Raji (cell line): Measurements from ENCODE around the gene CAMTA2.

ENCODE experiments used
- POLR2A ChIP-seq: IDR thresholded peaks from 2 replicates; pipeline ENCODE4 v1.6.1; 2011; ENCODE audit warnings: low read depth, low read length, control low read depth; ENCODE audit not compliant: insufficient read depth

CAMTA2 gene

DNA sequence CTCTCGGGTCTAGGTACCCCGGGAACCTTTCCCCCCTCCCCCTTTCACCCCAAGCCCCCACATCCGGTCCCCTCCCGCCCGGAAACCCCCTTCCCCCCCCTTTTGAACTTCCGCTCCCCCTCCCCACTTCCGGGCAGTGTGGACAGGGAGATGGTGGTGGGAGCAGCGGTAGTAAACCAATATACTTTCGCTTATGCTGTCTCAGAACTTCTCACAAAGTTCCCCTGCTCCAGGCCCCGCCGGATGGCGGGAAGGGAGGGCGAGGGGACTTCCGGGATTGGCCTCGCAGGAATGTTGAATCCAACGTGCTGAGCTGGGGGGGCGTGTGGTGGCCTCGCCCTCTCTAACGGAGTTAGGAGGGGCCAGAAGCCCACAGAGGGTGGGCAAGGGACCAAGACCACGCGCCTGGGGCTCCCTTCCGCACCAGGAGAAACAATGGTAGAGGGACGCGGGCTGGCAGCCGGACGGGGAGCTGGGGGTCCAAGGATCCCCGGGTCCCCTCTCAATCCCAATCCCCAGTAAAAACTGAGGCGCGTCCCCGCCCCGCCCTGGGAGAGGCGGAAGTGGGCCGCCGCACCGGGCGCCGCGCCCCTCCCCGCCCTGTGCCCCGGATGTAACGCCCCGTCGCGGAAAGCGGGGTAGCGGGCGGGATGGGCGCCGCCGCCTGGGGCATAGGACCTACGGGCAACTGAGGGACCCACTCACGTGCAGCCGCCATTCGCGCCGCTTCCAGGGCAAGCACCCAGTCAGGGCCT, 39.9 kb downstream of the CAMTA2 start:
- peak; percentile 1; the same call in 1 of the 2 replicates for TF ChIP-seq POLR2A

GRCh38 chr17:4947010-4947410, 40.5 kb downstream of the CAMTA2 start:
- TF ChIP-seq POLR2A, result no peak

- TF ChIP-seq POLR2A, result no peak
Observed at GRCh38 chr17:4946312-4946976, 41.0 kb downstream of the CAMTA2 start.

DNA sequence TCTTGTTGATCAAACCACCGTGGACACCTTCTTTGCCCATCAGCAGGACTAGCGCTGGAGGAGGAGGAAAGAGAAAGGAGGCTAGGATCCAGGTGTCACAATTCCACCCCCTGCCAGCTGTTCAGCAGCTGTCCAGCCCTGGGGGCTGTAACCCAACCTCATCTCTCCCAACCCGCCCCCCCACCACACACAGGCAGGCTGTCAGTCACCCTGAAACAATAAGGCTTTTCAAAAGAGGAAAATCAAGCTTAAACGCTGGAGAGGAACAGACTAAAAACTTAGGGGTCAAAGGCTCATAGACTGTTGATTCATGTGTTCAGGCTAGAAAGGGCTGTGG, 41.6 kb downstream of the CAMTA2 start:
- TF ChIP-seq POLR2A, result no peak

DNA sequence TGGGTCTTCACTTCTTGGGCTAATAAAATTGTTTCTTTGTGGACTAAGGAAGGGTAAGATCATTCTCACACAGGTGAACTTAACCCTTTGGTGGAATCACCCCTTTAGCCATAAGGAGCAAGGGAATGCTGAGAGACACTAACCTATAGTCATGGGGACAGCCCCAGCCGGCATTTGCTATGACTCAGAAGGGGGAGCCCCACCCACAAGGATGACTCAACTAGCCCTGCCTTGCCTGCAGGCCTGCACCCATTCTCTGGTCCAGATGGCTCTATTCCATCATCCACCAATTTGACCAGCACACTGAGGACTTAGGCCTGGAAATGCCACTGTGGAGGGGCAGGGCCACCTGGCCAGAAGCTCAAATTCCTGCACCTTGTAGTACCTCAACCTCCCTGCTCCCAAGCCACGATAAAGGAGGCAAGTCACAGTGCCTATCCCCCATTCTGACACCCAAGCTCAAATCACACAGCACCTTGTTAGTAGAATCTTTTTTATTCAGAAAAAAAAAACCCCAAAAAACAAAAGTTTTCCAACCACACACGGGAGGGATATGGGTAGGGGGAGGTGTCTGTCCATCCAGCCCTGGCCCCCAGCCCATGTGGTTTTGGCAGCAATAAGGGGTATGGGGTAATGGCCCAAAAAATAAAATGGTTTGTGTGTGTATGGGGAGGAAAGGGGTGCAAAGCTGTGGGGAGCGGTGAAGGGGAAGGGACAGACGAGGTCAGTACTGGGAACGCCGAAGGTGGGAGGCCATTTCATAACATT, 42.1 kb downstream of the CAMTA2 start:
- peak; percentile 59 for TF ChIP-seq POLR2A

DNA sequence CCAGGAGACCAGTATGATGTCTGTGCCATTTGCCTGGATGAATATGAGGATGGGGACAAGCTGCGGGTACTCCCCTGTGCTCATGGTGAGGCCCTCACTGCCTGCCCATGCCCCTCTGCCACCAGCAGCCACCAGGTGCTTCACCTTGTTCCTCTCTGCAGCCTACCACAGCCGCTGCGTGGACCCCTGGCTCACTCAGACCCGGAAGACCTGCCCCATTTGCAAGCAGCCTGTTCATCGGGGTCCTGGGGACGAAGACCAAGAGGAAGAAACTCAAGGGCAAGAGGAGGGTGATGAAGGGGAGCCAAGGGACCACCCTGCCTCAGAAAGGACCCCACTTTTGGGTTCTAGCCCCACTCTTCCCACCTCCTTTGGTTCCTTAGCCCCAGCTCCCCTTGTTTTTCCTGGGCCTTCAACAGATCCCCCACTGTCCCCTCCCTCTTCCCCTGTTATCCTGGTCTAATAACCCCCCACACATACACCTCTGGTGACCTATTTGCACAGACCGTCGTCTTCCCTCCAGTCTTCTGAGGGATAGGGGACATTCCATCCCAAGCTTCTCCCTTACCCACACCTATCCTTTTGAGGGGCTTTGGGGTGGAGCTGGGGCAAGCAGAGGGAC, 42.8 kb downstream of the CAMTA2 start:
- 0 out of 2 replicates have a peak, but pooled peaks have one; percentile 11 for TF ChIP-seq POLR2A

GRCh38 chr17:4944163-4944553, 43.3 kb downstream of the CAMTA2 start:
- TF ChIP-seq POLR2A, result peak; percentile 37; the same call in 1 of the 2 replicates

DNA sequence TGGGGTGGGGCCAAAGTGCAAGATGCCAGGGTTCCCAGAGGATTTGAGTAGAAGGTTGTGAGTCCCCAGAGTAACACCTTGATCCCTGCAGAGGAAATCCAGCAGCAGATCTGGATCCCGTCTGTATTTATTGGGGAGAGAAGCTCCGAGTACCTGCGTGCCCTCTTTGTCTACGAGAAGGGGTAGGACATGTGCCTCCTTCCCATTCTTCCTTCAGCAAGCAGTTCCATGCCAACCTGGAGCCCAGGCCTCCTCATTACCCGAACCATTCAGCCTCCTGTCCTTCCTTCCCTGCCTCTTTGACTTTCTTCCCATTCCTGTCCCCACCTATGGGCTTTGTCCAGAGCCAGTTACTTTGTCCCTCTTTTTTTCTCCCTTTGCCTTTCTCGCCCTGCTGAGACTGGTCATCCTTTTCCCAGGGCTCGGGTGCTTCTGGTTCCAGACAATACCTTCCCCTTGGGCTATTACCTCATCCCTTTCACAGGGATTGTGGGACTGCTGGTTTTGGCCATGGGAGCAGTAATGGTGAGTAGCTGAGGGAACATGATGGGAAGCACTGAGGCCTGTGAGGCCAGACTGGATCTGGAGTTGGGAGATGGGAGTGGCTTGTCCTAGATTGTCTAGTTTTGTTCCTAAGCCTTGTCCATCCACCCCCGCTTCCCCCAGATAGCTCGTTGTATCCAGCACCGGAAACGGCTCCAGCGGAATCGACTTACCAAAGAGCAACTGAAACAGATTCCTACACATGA, 44.5 kb downstream of the CAMTA2 start:
- TF ChIP-seq POLR2A, result no peak

DNA sequence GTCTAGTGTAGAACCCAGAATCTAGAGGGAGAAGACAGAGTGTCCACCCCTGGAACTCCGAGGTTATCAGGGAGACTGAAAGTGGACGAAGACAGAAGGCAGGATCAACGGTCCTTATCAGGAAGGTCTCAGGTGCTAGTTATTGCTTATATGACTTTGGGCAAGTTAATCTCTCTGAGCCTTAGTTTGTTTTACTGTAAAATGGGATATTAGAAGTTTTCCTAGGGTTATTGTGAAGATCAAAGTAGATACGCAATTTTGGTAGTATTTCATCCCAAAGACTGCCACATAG, 46.2 kb downstream of the CAMTA2 start:
- TF ChIP-seq POLR2A, result no peak

- peak; percentile 36; the same call in 1 of the 2 replicates for TF ChIP-seq POLR2A
Observed at GRCh38 chr17:4940555-4941318, 46.7 kb downstream of the CAMTA2 start.

GRCh38 chr17:4939796-4940554, 47.5 kb downstream of the CAMTA2 start, which contains the start of the genes RNF167 and SLC25A11:
Gene RNF167, plus strand, starts transcription at chr17:4940268. Its CDS starts 642 bp downstream, at chr17:4940910.
Gene SLC25A11, minus strand, starts transcription at chr17:4940046. Its CDS starts 136 bp downstream, at chr17:4939910.
- TF ChIP-seq POLR2A, result peak; percentile 82

GRCh38 chr17:4939546-4939795, 48.0 kb downstream of the CAMTA2 start:
- TF ChIP-seq POLR2A, result no peak

GRCh38 chr17:4938688-4939545, 48.6 kb downstream of the CAMTA2 start:
- no peak for TF ChIP-seq POLR2A

- TF ChIP-seq POLR2A, result no peak
Observed at GRCh38 chr17:4938069-4938491, 49.4 kb downstream of the CAMTA2 start.
